GM12878 (cell line): Measurements from ENCODE around the gene SPACA5. TPM values are rescaled to one million over a fixed set of nuclear protein-coding genes. Genes with fewer than 3 reads are reported as not detected.
"Not testable (repeated sequence)": the region's sequence is repeated elsewhere in the genome, so short reads cannot be mapped to it uniquely, and the experiment has no call there.

ENCODE experiments used
- ATAC-seq: fragments of 200-7000 bp; cut with Tn5 transposase; 3 replicates; pipeline ENCODE4 v1.9.1; 2020; ENCODE audit warnings: mild to moderate bottlenecking, moderate library complexity
- BruUV-seq: library from RNA; stranded (reverse); fragments of 400-500 nt; replicated peaks from 2 replicates; lab custom pipeline; 2021; lab: Mats Ljungman, UMichigan
- CTCF ChIA-PET: fragments of 300-600 bp; sonication (Branson Sonifier 250); formaldehyde crosslinking; extraction: SDS; loops from one replicate; lab custom pipeline; 2021; ENCODE audit warnings: inconsistent platforms; lab: Yijun Ruan, JAX
- POLR2A ChIA-PET: fragments of 350-600 bp; formaldehyde crosslinking; extraction: SDS; loops from one replicate; lab custom pipeline; 2021; ENCODE audit warnings: inconsistent platforms; lab: Charles Lee
- RAD21 ChIA-PET: fragments of 300-600 bp; sonication (Branson Sonifier 250); formaldehyde crosslinking; loops from one replicate; lab custom pipeline; 2023; ENCODE audit warnings: antibody characterized with exemption; ENCODE audit not compliant: unreplicated experiment; lab: Charles Lee
- SMC1A ChIA-PET: fragments of 300-600 bp; sonication (Branson Sonifier 250); formaldehyde crosslinking; loops from one replicate; lab custom pipeline; 2023; ENCODE audit not compliant: unreplicated experiment, uncharacterized antibody; lab: Charles Lee
- DNase-seq: peaks from one replicate; pipeline ENCODE4 v3.0.0-alpha.2; 2011; ENCODE audit warnings: low read depth, low spot score
- FAIRE-seq: peaks from 3 replicates; lab custom pipeline; 2011; peaks lifted over from hg19 to GRCh38; lab: Jason Lieb, UNC
- H2AFZ ChIP-seq: 2 replicates; pipeline ENCODE4 v1.6.0; 2011; ENCODE audit warnings: low read depth, low read length, control low read depth; ENCODE audit not compliant: control insufficient read depth
- H3K27ac ChIP-seq: 2 replicates; pipeline ENCODE4 v1.5.1; 2011; ENCODE audit warnings: control low read depth; ENCODE audit not compliant: control insufficient read depth, insufficient read depth
- H3K27me3 ChIP-seq, 2 experiments: replicated peaks in 1 of 2; 2 replicates each; pipeline versions ENCODE4 v1.6.0 to v1.6.1; 2011; ENCODE audit warnings: low read length in 1 of 2; ENCODE audit not compliant: control insufficient read depth in 2 of 2, insufficient read depth in 2 of 2
- H3K36me3 ChIP-seq, 2 experiments: 2 replicates each; pipeline ENCODE4 v1.5.1; 2011; ENCODE audit warnings: low read length in 1 of 2; ENCODE audit not compliant: control insufficient read depth in 2 of 2, insufficient read depth in 2 of 2
- H3K4me1 ChIP-seq: 2 replicates; pipeline ENCODE4 v1.6.1; 2011; ENCODE audit warnings: mild to moderate bottlenecking, low read length, moderate library complexity, mixed read lengths; ENCODE audit not compliant: control insufficient read depth, insufficient read depth
- H3K4me2 ChIP-seq: 2 replicates; pipeline ENCODE4 v1.6.0; 2011; ENCODE audit warnings: control low read depth; ENCODE audit not compliant: control insufficient read depth, insufficient read depth
- H3K4me3 ChIP-seq: fragments of 200-600 bp; sonication (generic); 2 replicates; pipeline ENCODE4 v1.5.1; 2016
- H3K79me2 ChIP-seq: 2 replicates; pipeline ENCODE4 v1.6.0; 2011; ENCODE audit warnings: low read length; ENCODE audit not compliant: control insufficient read depth, insufficient read depth
- H3K9ac ChIP-seq: 2 replicates; pipeline ENCODE4 v1.8.0; 2011; ENCODE audit warnings: low read length, control low read depth, mixed read lengths; ENCODE audit not compliant: control insufficient read depth, insufficient read depth
- H3K9me3 ChIP-seq: replicated peaks from 3 replicates; pipeline ENCODE4 v1.5.1; 2011; ENCODE audit warnings: mild to moderate bottlenecking, low read length; ENCODE audit not compliant: control insufficient read depth, insufficient read depth
- H4K20me1 ChIP-seq: 2 replicates; pipeline ENCODE4 v1.6.0; 2011; ENCODE audit not compliant: control insufficient read depth, insufficient read depth
- GATAD2B ChIP-seq: fragments of 450-650 bp; conservative IDR thresholded peaks from 2 replicates; pipeline ENCODE4 v1.6.1; 2017; ENCODE audit warnings: low read depth, mild to moderate bottlenecking, moderate library complexity
- HDAC2 ChIP-seq: fragments of 200-600 bp; sonication (generic); IDR thresholded peaks from 2 replicates; pipeline ENCODE4 v1.6.1; 2017
- WGBS: methylation state at CpG from one replicate; pipeline ENCODE4 v1.1.6; 2016; ENCODE audit warnings: low lambda C conversion rate; ENCODE audit not compliant: insufficient replicate concordance, insufficient coverage; ENCODE audit errors: missing lambda C conversion rate; 5-methylcytosine and 5-hydroxymethylcytosine counted together
- in situ Hi-C: fragments of 300-500 bp; cut with MboI; formaldehyde crosslinking; loops from 9 replicates; pipeline ENCODE4 v1.14.3; 2018; ENCODE audit warnings: mixed read lengths
- intact Hi-C: fragments of 100-400 bp; cut with micrococcal nuclease; formaldehyde crosslinking; loops from one replicate; pipeline ENCODE4 v1.14.2; 2022; ENCODE audit not compliant: unreplicated experiment
- polyA plus RNA-seq, 11 experiments: library from polyadenylated mRNA; depleted of rRNA in 4 of 11; unstranded in 6 of 11; stranded (reverse) in 5 of 11; fragments of >200 nt; fragmentation: Nextera tagmentation in 4 of 11; fragmentation: Illumina TruSeq in 1 of 11; extraction: Ambion mirVana in 4 of 11; extraction: Trizol in 1 of 11; gene quantifications; 1 replicate in 1 of 11; 2 replicates in 10 of 11; pipeline versions ENCODE4 v1.2.1 to v1.2.3, GENCODE V29; 2011 to 2016; ENCODE audit warnings: inconsistent platforms in 2 of 11, missing spikeins in 2 of 11, low read depth in 1 of 11
- total RNA-seq, 4 experiments: library from RNA; depleted of rRNA in 3 of 4; stranded (reverse); fragments of >200 nt in 3 of 4; fragmentation: Illumina TruSeq in 1 of 4; extraction: Trizol in 1 of 4; gene quantifications; 2 replicates each; pipeline versions ENCODE4 v1.2.1 to v1.2.3, GENCODE V29; 2013 to 2021
- TF ChIP-seq, protein P1 (sequence below): fragments of 450-650 bp; formaldehyde crosslinking; IDR thresholded peaks from 2 replicates; pipeline ENCODE4 v1.5.0; 2022; ENCODE audit warnings: mild to moderate bottlenecking, missing genetic modification characterization

The SPACA5 gene
- total and polyA plus RNA-seq, 10 of the 15 experiments (the other 5 are each of a cell fraction or from before 2014, with no cell fraction given), result 0.18 to 0.97 (median 0.25) TPM; not detected in 4

DNA sequence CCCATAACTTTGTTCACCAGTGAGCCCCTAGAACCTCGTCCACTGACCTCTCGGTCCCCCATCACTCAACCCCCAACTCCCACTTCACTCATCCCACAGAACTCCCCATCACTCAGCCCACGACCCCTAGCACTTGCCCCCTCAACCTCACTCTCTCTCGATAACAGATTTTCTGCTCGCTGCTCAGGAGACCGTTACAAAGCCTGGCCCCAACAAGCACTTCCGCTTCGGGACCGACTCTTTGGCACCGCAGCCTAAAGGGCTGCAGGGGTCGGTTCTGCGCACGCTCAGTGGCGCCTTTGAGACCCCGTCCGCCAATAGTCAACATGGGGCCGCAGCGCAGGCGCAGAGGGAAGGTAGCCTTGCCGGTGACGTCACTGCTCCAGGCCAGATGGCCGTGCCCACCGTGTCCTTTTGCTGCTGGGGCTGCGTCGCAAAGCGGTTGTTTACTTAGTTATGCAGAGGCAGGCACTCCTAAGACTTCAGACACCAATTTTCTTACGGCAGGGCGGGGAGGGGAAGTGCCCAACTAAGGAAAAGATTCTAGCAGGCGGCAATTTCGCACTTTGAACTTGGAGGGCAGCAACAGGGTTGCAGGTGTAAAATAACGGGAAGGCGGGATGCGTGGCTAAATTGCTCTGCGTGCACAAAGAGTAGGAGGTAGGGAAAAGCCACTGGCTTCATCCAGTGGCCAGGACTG is 2.9 kb upstream of the SPACA5 start, which contains the start of gene ZNF182 (continued):
- TF ChIP-seq, protein P1, sequence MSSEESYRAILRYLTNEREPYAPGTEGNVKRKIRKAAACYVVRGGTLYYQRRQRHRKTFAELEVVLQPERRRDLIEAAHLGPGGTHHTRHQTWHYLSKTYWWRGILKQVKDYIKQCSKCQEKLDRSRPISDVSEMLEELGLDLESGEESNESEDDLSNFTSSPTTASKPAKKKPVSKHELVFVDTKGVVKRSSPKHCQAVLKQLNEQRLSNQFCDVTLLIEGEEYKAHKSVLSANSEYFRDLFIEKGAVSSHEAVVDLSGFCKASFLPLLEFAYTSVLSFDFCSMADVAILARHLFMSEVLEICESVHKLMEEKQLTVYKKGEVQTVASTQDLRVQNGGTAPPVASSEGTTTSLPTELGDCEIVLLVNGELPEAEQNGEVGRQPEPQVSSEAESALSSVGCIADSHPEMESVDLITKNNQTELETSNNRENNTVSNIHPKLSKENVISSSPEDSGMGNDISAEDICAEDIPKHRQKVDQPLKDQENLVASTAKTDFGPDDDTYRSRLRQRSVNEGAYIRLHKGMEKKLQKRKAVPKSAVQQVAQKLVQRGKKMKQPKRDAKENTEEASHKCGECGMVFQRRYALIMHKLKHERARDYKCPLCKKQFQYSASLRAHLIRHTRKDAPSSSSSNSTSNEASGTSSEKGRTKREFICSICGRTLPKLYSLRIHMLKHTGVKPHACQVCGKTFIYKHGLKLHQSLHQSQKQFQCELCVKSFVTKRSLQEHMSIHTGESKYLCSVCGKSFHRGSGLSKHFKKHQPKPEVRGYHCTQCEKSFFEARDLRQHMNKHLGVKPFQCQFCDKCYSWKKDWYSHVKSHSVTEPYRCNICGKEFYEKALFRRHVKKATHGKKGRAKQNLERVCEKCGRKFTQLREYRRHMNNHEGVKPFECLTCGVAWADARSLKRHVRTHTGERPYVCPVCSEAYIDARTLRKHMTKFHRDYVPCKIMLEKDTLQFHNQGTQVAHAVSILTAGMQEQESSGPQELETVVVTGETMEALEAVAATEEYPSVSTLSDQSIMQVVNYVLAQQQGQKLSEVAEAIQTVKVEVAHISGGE (CRISPR knock-in tag), result no peak
- TF ChIP-seq GATAD2B (no peak), HDAC2 (no peak)
- TF ChIP-seq, all 136 proteins: peak for 31

DNA sequence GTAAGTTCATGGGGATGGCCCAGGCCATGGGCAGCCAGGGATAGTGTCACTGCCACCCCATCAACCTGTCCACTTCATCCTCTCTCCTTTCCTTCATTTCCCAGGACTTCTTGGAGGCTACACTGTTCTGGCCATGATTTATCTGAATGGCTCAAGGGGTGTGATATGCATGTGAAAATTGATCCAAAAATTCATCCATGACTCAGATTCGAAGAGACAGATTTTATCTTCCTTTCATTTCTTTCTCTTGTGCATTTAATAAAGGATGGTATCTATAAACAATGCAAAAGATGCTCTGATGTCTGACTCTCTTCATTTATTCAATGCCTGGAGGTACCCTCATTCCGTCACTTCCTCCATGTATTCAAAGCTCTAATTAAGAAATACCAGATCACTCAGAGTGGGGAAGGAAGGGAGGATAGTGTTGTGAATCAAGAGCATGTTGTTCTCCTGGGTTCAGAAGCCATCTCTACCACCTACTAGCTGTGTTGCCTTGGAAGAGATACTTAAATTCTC is 2.7 kb downstream of the SPACA5 start:
- DNase-seq, H4K20me1 ChIP-seq, H3K27ac ChIP-seq, POLR2A ChIA-PET, FAIRE-seq, H3K9me3 ChIP-seq, RAD21 ChIA-PET, H3K27me3 ChIP-seq, H3K9ac ChIP-seq, BruUV-seq, SMC1A ChIA-PET, H2AFZ ChIP-seq, intact Hi-C loops, H3K4me3 ChIP-seq, in situ Hi-C loops, H3K36me3 ChIP-seq, H3K4me1 ChIP-seq, CTCF ChIA-PET, H3K79me2 ChIP-seq, H3K4me2 ChIP-seq, ATAC-seq: not testable (repeated sequence)
- WGBS, result no CpG with 5 or more reads among the region's 2 CpGs

DNA sequence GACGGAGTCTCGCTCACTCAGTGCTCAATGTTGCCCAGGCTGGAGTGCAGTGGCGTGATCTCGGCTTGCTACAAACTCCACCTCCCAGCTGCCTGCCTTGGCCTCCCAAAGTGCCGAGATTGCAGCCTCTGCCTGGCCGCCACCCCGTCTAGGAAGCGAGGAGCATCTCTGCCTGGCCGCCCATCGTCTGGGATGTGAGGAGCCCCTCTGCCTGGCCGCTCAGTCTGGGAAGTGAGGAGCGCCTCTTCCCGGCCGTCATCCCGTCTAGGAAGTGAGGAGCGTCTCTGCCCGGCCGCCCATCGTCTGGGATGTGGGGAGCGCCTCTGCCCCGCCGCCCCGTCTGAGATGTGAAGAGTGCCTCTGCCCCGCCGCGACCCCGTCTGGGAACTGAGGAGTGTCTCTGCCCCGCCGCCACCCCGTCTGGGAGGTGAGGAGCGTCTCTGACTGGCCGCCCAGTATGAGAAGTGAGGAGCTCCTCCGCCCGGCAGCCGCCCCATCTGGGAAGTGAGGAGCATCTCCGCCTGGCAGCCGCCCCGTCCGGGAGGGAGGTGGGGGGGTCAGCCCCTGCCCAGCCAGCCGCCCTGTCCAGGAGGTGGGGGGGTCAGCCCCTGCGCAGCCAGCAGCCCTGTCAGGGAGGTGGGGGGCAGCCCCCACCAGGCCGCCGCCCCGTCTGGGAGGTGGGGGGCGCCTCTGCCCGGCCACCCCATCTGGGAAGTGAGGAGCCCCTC is 10.0 kb downstream of the SPACA5 start:
- DNase-seq, BruUV-seq, H3K4me1 ChIP-seq, H3K9me3 ChIP-seq, H3K79me2 ChIP-seq, H4K20me1 ChIP-seq, H3K36me3 ChIP-seq, H3K27ac ChIP-seq, POLR2A ChIA-PET, CTCF ChIA-PET, H2AFZ ChIP-seq, intact Hi-C loops, RAD21 ChIA-PET, H3K4me3 ChIP-seq, in situ Hi-C loops, ATAC-seq, H3K9ac ChIP-seq, H3K27me3 ChIP-seq, H3K4me2 ChIP-seq, SMC1A ChIA-PET, FAIRE-seq: not testable (repeated sequence)
- 74% methylated on average over 15 of the region's 46 CpGs for WGBS
